Activated naive CD4-positive, alpha-beta T cell treated with anti-CD3 and anti-CD28 coated beads, Interleukin-2, amount 50 U/mL, for 72 hours (primary cell): ENCODE data around the gene DIAPH1. TPM values are rescaled to one million over a fixed set of nuclear protein-coding genes. Genes with fewer than 3 reads are reported as not detected.

Source experiments
- ATAC-seq, 2 donors: fragments of 150-1000 bp; cut with Tn5 transposase; 2 replicates each; pipeline ENCODE4 v1.10.0; 2021; ENCODE audit warnings: mild to moderate bottlenecking in 2 of 2, moderate library complexity in 2 of 2
- DNase-seq, 2 donors: peaks; one replicate each; pipeline ENCODE4 v3.0.0; 2021 to 2022; ENCODE audit warnings: low spot score in 2 of 2
- H3K27ac Mint-ChIP-seq, 2 donors: one replicate each; pipeline ENCODE4 v1.8.0; 2022; ENCODE audit warnings: mild to moderate bottlenecking in 2 of 2, mixed read lengths in 2 of 2
- H3K36me3 Mint-ChIP-seq, 2 donors: one replicate each; pipeline ENCODE4 v1.8.0; 2022; ENCODE audit warnings: mixed read lengths in 2 of 2
- H3K9me3 Mint-ChIP-seq, 2 donors: one replicate each; pipeline ENCODE4 v1.8.0; 2022; ENCODE audit warnings: mixed read lengths in 2 of 2
- total RNA-seq, 2 donors: library from RNA; stranded (reverse); gene quantifications; one replicate each; pipeline ENCODE4 v1.2.3, GENCODE V29; 2022

The DIAPH1 gene
- total RNA-seq, 2 donors from 2014 or later, result 184 to 216 TPM

- no peak for ATAC-seq
- peaks cover 5 to 9% of the 10 kb centered on the region in 2 donors for H3K36me3 Mint-ChIP-seq
Measured at GRCh38 chr5:141494761-141495452, 123.9 kb downstream of the DIAPH1 start.

DNA sequence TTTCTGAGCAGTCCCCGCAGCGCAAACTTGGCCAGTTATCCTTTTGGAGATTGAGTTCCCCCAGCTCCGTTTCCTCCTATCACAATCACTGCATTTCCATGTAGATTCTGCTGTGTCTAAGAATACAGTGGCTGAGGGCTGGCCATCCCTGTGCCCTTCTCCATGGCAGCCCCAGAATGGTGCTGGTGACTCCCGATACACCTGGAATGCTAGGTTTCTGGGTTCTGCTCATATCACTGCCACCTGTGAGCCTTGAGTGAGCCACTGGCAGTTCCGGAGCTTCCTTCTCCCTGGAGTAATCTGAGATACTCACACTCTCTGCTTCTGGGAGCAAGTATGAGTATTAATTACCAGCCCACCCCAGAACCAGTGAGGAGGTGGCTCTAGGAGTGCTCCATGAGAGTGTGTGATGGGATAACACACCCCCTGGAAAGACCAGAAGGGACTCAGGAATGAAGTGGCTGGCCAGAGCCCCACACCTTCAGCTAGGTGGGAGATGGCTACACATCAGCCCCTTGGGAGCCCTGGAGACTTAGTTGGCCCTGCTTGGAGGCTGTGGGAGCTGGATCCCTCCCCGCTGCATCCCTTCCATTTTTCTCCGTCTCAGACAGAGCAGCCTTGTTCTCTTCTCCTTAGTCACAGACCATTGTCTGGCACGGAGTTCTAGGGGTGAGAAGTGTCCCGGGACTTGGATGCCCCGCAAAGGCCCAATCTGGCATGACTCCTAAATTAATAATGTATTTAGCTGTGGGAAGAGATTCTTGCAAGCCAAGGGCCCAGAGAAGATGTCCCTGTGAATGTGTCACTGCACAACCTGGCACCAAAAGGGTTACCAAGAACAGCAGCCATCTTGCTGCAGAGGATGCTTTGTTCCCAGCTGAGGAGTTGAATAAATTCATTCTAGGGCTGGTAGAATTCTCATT is 125.0 kb downstream of the DIAPH1 start:
- H3K9me3 Mint-ChIP-seq, result no peaks in the 10 kb centered on the region
- peaks cover 5 to 9% of the 10 kb centered on the region in 2 donors for H3K36me3 Mint-ChIP-seq
- H3K27ac Mint-ChIP-seq, result no peak overlapping the region
- DNase-seq (no peak), ATAC-seq (no peak)

More at GRCh38 chr5:141494761-141495452, 123.9 kb downstream of the DIAPH1 start:
- DNase-seq, result no peak
- Mint-ChIP-seq H3K27ac (peak overlapping the region in 1 of 2 donors; percentile 83), H3K9me3 (no peaks in the 10 kb centered on the region)

DNA sequence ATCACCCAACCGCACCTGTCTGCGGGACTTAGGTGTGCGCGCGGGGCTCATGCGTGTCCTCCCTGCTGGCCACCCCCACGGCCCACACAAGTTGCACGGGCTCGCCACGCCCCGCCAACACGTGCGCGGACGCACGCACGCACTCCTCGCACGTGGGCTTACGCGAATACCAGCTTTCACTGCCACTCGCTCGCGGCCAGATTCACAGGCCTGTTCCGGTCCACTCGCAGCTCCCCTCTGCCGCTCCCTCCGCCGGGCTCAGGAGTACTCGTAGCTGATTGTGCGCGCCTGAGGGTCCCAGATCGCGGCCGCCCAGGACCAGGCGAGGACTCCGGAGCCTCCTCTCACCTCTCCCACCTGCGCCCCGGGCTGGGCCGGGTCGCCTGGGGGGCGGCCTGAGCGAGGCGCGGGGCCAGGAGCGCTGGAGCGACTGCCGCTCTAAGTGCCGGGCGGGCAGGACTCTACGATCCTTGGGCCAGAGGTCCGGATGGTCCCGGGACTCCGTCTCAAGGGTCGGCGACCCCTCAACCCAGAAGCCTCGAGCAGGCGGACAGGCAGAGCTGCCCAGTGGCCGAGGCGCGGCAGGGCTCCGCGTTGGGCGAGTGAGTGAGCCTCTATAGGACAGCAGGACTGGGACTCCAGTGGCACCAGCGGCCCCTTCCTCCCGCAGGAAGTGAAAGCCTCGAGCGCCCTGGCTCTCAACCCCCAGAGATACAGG is 126.5 kb downstream of the DIAPH1 start:
- DNase-seq (no peak), ATAC-seq (peak; percentile 39 to 54)
- Mint-ChIP-seq H3K9me3 (no peaks in the 10 kb centered on the region), H3K36me3 (peaks cover 5 to 14% of the 10 kb centered on the region in 2 donors), H3K27ac (no peak overlapping the region)

- DNase-seq (no peak), ATAC-seq (peak in 1 of 2 donors; percentile 27)
- Mint-ChIP-seq H3K27ac (no peak overlapping the region), H3K36me3 (peaks cover 5 to 22% of the 10 kb centered on the region in 2 donors), H3K9me3 (no peaks in the 10 kb centered on the region)
Measured at GRCh38 chr5:141491323-141492167, 127.3 kb downstream of the DIAPH1 start.

- ATAC-seq (no peak), DNase-seq (no peak)
- H3K27ac Mint-ChIP-seq, result no peak overlapping the region
- peaks cover 5 to 26% of the 10 kb centered on the region in 2 donors for H3K36me3 Mint-ChIP-seq
- H3K9me3 Mint-ChIP-seq, result no peaks in the 10 kb centered on the region
Measured at GRCh38 chr5:141490771-141491170, 128.0 kb downstream of the DIAPH1 start.

DNA sequence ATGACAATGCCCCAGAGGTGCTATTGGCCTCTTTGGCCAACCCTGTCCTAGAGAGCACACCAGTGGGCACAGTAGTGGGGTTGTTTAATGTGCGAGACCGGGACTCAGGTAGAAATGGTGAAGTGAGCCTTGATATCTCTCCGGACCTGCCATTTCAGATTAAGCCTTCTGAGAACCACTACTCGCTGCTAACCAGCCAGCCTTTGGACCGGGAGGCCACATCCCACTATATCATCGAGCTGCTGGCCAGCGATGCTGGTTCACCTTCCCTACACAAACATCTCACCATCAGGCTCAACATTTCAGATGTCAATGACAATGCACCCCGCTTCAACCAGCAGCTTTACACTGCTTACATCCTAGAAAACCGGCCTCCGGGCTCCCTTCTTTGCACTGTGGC is 128.5 kb downstream of the DIAPH1 start:
- Mint-ChIP-seq H3K27ac (no peak overlapping the region), H3K36me3 (peaks cover 5 to 26% of the 10 kb centered on the region in 2 donors), H3K9me3 (no peaks in the 10 kb centered on the region)
- ATAC-seq (no peak), DNase-seq (no peak)

DNA sequence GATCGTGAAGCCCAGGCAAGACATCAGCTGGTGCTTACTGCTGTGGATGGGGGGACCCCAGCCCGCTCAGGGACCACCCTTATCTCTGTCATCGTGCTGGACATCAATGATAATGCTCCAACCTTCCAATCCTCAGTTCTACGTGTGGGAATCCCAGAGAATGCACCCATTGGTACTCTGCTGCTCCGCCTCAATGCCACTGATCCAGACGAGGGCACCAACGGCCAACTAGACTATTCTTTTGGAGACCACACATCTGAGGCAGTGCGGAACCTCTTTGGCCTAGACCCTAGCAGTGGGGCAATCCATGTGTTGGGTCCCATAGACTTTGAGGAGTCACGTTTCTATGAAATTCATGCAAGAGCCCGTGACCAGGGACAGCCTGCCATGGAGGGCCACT is 129.0 kb downstream of the DIAPH1 start:
- DNase-seq (no peak), ATAC-seq (no peak)
- Mint-ChIP-seq H3K9me3 (no peaks in the 10 kb centered on the region), H3K27ac (no peak overlapping the region), H3K36me3 (peaks cover 5 to 26% of the 10 kb centered on the region in 2 donors)

DNA sequence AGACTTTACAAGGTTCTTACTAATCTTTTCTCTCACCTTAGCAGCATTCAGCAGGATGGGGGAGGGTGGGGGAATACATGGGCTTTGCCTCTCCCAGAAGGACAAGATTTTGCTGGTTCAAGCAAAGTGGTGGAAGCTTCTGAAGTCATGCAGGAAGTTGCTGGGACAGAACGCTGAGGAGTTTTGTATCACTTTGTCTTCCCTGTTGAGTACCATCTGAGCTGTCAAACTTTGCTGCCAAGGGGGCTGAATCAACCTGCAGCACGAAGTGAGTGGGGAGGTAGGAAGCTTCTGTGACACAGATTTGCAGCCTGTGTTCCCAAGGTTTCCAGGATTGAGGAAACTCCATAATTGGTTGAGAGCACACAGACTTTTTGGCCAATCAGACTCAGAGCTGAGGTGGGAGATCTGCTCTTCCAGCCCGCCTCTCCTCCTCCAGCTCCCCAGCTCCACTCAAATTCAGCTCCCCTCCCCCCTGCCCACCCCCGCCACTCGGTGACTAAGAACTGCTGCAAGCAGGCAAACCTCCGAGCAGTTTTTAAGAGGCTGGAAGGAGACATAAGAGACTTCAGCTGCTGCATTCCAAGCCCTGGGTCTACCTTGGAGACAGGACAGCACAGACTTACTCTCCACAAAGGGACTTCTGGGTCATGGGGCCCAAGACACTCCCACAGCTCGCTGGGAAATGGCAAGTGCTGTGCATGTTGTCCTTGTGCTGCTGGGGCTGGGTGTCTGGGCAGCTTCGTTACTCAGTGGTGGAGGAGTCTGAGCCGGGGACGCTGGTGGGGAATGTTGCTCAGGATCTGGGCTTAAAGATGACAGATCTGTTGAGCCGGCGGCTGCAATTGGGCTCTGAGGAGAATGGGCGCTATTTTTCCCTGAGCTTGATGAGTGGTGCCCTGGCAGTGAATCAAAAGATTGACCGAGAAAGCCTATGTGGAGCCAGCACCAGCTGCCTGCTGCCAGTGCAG is 129.9 kb downstream of the DIAPH1 start, which contains the start of gene PCDHGC5:
PCDHGC5 (plus strand) TSS at position 491 of the 971 bp plus-strand sequence; CDS start at position 651, 160 bp downstream.
- Mint-ChIP-seq H3K27ac (no peak within 1 kb of the TSS), H3K36me3 (peaks cover 5 to 26% of the 10 kb centered on the region in 2 donors), H3K9me3 (no peaks in the 10 kb centered on the region)
- ATAC-seq (no peak), DNase-seq (no peak)

GRCh38 chr5:141487131-141487530 is 131.7 kb downstream of the DIAPH1 start:
- H3K9me3 Mint-ChIP-seq, result no peaks in the 10 kb centered on the region
- H3K36me3 Mint-ChIP-seq, result peaks cover 5 to 32% of the 10 kb centered on the region in 2 donors
- no peak for ATAC-seq
- no peak overlapping the region for H3K27ac Mint-ChIP-seq
- DNase-seq, result no peak

DNA sequence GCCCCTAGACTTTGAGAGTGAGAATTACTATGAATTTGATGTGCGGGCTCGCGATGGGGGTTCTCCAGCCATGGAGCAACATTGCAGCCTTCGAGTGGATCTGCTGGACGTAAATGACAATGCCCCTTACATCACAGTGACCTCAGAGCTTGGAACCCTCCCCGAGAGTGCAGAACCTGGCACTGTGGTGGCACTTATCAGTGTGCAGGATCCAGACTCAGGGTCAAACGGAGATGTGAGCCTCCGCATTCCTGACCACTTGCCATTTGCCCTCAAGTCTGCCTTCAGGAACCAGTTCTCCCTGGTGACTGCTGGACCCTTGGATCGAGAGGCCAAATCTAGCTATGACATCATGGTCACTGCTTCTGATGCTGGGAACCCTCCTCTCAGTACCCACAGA is 132.7 kb downstream of the DIAPH1 start:
- H3K27ac Mint-ChIP-seq, result no peak overlapping the region
- no peaks in the 10 kb centered on the region for H3K9me3 Mint-ChIP-seq
- peaks cover 4 to 30% of the 10 kb centered on the region in 2 donors for H3K36me3 Mint-ChIP-seq
- ATAC-seq (no peak), DNase-seq (no peak)

DNA sequence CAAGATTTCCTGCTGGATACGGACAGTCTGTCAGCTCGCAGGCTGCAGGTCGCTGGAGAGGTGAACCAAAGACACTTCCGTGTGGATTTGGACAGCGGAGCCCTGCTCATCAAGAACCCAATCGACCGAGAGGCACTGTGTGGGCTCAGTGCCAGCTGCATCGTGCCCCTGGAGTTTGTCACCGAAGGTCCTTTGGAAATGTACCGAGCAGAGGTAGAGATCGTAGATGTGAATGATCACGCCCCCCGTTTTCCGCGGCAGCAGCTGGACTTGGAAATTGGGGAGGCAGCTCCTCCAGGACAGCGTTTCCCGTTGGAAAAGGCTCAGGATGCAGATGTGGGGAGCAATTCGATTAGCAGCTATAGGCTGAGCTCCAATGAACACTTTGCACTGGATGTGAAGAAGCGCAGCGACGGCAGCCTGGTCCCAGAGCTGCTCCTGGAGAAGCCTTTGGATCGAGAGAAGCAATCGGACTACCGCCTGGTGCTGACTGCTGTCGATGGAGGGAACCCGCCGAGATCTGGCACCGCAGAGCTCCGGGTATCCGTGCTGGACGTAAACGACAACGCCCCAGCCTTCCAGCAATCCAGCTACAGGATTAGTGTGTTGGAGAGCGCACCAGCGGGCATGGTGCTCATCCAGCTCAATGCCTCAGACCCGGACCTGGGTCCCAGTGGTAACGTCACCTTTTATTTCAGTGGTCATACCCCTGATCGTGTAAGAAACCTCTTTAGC is 133.3 kb downstream of the DIAPH1 start:
- Mint-ChIP-seq H3K9me3 (no peaks in the 10 kb centered on the region), H3K36me3 (peaks cover 0 to 24% of the 10 kb centered on the region in 2 donors), H3K27ac (no peak overlapping the region)
- DNase-seq (no peak), ATAC-seq (no peak)

GRCh38 chr5:141484641-141485311 is 134.0 kb downstream of the DIAPH1 start, which contains the start of gene PCDHGC4:
Gene PCDHGC4, plus strand, starts transcription at chr5:141485030. Its CDS starts 144 bp downstream, at chr5:141485174.
- no peak for DNase-seq
- Mint-ChIP-seq H3K27ac (no peak within 1 kb of the TSS), H3K36me3 (peaks cover 0 to 24% of the 10 kb centered on the region in 2 donors), H3K9me3 (no peaks in the 10 kb centered on the region)
- ATAC-seq, result peak in 1 of 2 donors; percentile 63

GRCh38 chr5:141484310-141484640 is 134.5 kb downstream of the DIAPH1 start:
- DNase-seq, result no peak
- no peak for ATAC-seq
- H3K27ac Mint-ChIP-seq, result no peak overlapping the region
- H3K36me3 Mint-ChIP-seq, result peaks cover 0 to 24% of the 10 kb centered on the region in 2 donors
- H3K9me3 Mint-ChIP-seq, result no peaks in the 10 kb centered on the region

DNA sequence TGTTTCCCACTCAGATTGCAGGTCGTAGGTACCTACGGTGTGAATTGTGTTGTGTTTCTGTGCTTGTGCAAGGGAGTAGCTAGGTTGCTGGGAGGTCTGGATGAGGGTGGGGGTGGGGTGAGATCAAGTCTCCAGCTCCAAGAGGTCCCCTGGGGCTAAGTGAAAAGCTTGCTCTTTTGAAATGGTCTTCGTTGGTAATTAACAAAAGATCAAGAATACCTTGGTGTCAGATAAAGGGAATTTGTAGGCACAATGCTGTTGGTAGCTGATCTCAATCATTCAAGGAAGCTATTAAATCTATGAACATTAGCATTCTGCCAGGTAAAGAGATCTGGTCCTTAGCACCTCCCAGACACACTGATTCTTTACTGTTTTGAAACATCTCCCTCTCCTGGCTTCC is 134.9 kb downstream of the DIAPH1 start:
- Mint-ChIP-seq H3K9me3 (no peaks in the 10 kb centered on the region), H3K36me3 (peaks cover 0 to 24% of the 10 kb centered on the region in 2 donors), H3K27ac (no peak overlapping the region)
- DNase-seq, result no peak
- ATAC-seq, result no peak
